OCI-LY1 (cell line): ENCODE results near the gene PDE4D.

Source experiments
- H2AFZ ChIP-seq: fragments of 200-600 bp; sonication (generic), shearing (Covaris generic); 2 replicates; pipeline ENCODE4 v1.6.0; 2014; ENCODE audit warnings: antibody characterized with exemption, mild to moderate bottlenecking, low read length
- H3F3A ChIP-seq: fragments of 200-600 bp; sonication (generic), shearing (Covaris generic); 2 replicates; pipeline ENCODE4 v1.6.0; 2014; ENCODE audit warnings: mild to moderate bottlenecking, antibody characterized with exemption, low read length, moderate library complexity; ENCODE audit not compliant: insufficient read depth
- H3K27ac ChIP-seq: fragments of 200-600 bp; sonication (generic); 2 replicates; pipeline ENCODE4 v1.5.1; 2014; ENCODE audit warnings: low read length, mixed run types, mild to moderate bottlenecking, low read depth; ENCODE audit not compliant: poor library complexity, severe bottlenecking
- H3K27me3 ChIP-seq: fragments of 200-600 bp; sonication (generic); 2 replicates; pipeline ENCODE4 v1.6.0; 2014; ENCODE audit warnings: antibody characterized with exemption, mild to moderate bottlenecking, low read length, moderate library complexity; ENCODE audit not compliant: insufficient read depth
- H3K36me3 ChIP-seq: fragments of 200-600 bp; sonication (generic); 2 replicates; pipeline ENCODE4 v1.6.1; 2014; ENCODE audit warnings: mild to moderate bottlenecking, antibody characterized with exemption, low read length, moderate library complexity, mixed read lengths; ENCODE audit not compliant: insufficient read depth
- H3K4me1 ChIP-seq: fragments of 200-600 bp; sonication (generic); 2 replicates; pipeline ENCODE4 v1.5.1; 2014; ENCODE audit warnings: mild to moderate bottlenecking, low read length, moderate library complexity; ENCODE audit not compliant: insufficient read depth, severe bottlenecking
- H3K4me2 ChIP-seq: fragments of 200-600 bp; sonication (generic), shearing (Covaris generic); 2 replicates; pipeline ENCODE4 v1.6.1; 2014; ENCODE audit warnings: low read length
- H3K4me3 ChIP-seq: fragments of 200-600 bp; sonication (generic); 2 replicates; pipeline ENCODE4 v1.5.1; 2014; ENCODE audit warnings: low read length, low read depth, mild to moderate bottlenecking, mixed read lengths; ENCODE audit not compliant: poor library complexity, severe bottlenecking
- H3K79me2 ChIP-seq: fragments of 200-600 bp; shearing (Covaris generic); 2 replicates; pipeline ENCODE4 v1.6.1; 2016; ENCODE audit warnings: mixed run types, low read length, mixed read lengths; ENCODE audit not compliant: insufficient read depth
- H3K9ac ChIP-seq: fragments of 200-600 bp; sonication (generic), shearing (Covaris generic); 2 replicates; pipeline ENCODE4 v1.6.1; 2014; ENCODE audit warnings: mild to moderate bottlenecking, low read length, mixed read lengths
- H3K9me2 ChIP-seq: fragments of 200-600 bp; sonication (generic), shearing (Covaris generic); 2 replicates; pipeline ENCODE4 v1.6.1; 2014; ENCODE audit warnings: low read depth, mild to moderate bottlenecking, low read length, mixed read lengths
- H3K9me3 ChIP-seq: fragments of 200-600 bp; shearing (Covaris generic); 2 replicates; pipeline ENCODE4 v1.6.1; 2014; ENCODE audit warnings: low read length, mixed read lengths
- H4K20me1 ChIP-seq: fragments of 200-600 bp; sonication (generic), shearing (Covaris generic); 2 replicates; pipeline ENCODE4 v1.6.0; 2016; ENCODE audit warnings: mild to moderate bottlenecking, low read length; ENCODE audit not compliant: insufficient read depth
- CTCF ChIP-seq: fragments of 200-600 bp; sonication (generic), shearing (Covaris generic); IDR thresholded peaks from 2 replicates; pipeline ENCODE4 v1.5.1; 2017; ENCODE audit warnings: mild to moderate bottlenecking, antibody characterized with exemption, low read length, moderate library complexity, mixed read lengths
- EZH2 ChIP-seq: fragments of 200-600 bp; sonication (generic), shearing (Covaris generic); IDR thresholded peaks from 2 replicates; pipeline ENCODE4 v1.8.0; 2017; ENCODE audit warnings: borderline replicate concordance, mixed run types, mild to moderate bottlenecking, antibody characterized with exemption, low read length, moderate library complexity, mixed read lengths

The PDE4D gene

GRCh38 chr5:59253625-59254024, 639.9 kb downstream of the PDE4D start:
- H3K9me3 ChIP-seq: no peaks in the 10 kb centered on the region
- H3K79me2 ChIP-seq: no peaks in the 10 kb centered on the region
- no peak overlapping the region for H3K4me2 ChIP-seq
- H3K4me1 ChIP-seq: no peaks in the 10 kb centered on the region
- H2AFZ ChIP-seq: no peak overlapping the region
- no peaks in the 10 kb centered on the region for H4K20me1 ChIP-seq
- no peak overlapping the region for H3K27ac ChIP-seq
- H3K4me3 ChIP-seq: no peak overlapping the region
- H3K9ac ChIP-seq: no peak overlapping the region
- H3K36me3 ChIP-seq: no peaks in the 10 kb centered on the region
- TF ChIP-seq CTCF (no peak), EZH2 (no peak)
- no peaks in the 10 kb centered on the region for H3K9me2 ChIP-seq
- H3K27me3 ChIP-seq: no peaks in the 10 kb centered on the region
- H3F3A ChIP-seq: no peaks in the 10 kb centered on the region

- H3K9me3 ChIP-seq: no peaks in the 10 kb centered on the region
- no peaks in the 10 kb centered on the region for H4K20me1 ChIP-seq
- H2AFZ ChIP-seq: no peak overlapping the region
- no peaks in the 10 kb centered on the region for H3K4me1 ChIP-seq
- no peaks in the 10 kb centered on the region for H3F3A ChIP-seq
- no peak overlapping the region for H3K4me3 ChIP-seq
- H3K79me2 ChIP-seq: no peaks in the 10 kb centered on the region
- H3K27ac ChIP-seq: no peak overlapping the region
- no peaks in the 10 kb centered on the region for H3K36me3 ChIP-seq
- no peaks in the 10 kb centered on the region for H3K27me3 ChIP-seq
- H3K9ac ChIP-seq: no peak overlapping the region
- no peak overlapping the region for H3K4me2 ChIP-seq
- no peaks in the 10 kb centered on the region for H3K9me2 ChIP-seq
- TF ChIP-seq CTCF (no peak), EZH2 (no peak)
Observed at GRCh38 chr5:59251627-59252026, 641.9 kb downstream of the PDE4D start.

GRCh38 chr5:59249726-59250125, 643.8 kb downstream of the PDE4D start:
- Histone ChIP-seq H3K4me3 (no peak overlapping the region), H3K79me2 (no peaks in the 10 kb centered on the region), H4K20me1 (no peaks in the 10 kb centered on the region), H3K9ac (no peak overlapping the region), H3K4me1 (no peaks in the 10 kb centered on the region), H3F3A (no peaks in the 10 kb centered on the region), H3K36me3 (no peaks in the 10 kb centered on the region), H3K9me3 (no peaks in the 10 kb centered on the region), H3K27me3 (no peaks in the 10 kb centered on the region), H3K4me2 (no peak overlapping the region), H3K9me2 (no peaks in the 10 kb centered on the region), H3K27ac (no peak overlapping the region), H2AFZ (no peak overlapping the region)
- TF ChIP-seq CTCF (no peak), EZH2 (no peak)
